RWPE2 (cell line): ENCODE results near the gene SATB2.

Experiments
- ATAC-seq: fragments of 200-7000 bp; cut with Tn5 transposase; 3 replicates; pipeline ENCODE4 v1.9.1; 2021; ENCODE audit warnings: low read depth
- DNase-seq: peaks from one replicate; pipeline ENCODE4 v3.0.0-alpha.2; 2020; ENCODE audit warnings: low spot score
- H3K27ac ChIP-seq: fragments of 450-650 bp; 2 replicates; pipeline ENCODE4 v1.5.1; 2017; ENCODE audit warnings: mild to moderate bottlenecking; ENCODE audit not compliant: poor library complexity, severe bottlenecking
- H3K27me3 ChIP-seq: fragments of 250-450 bp; sonication (Bioruptor Pico); 2 replicates; pipeline ENCODE4 v1.5.1; 2021; ENCODE audit warnings: mild to moderate bottlenecking, moderate library complexity; ENCODE audit not compliant: insufficient read depth, poor library complexity, severe bottlenecking
- H3K36me3 ChIP-seq: fragments of 250-450 bp; sonication (Bioruptor Pico); 2 replicates; pipeline ENCODE4 v1.5.1; 2020; ENCODE audit warnings: low read depth, mild to moderate bottlenecking, moderate library complexity
- H3K4me1 ChIP-seq: fragments of 250-450 bp; sonication (Bioruptor Pico); 2 replicates; pipeline ENCODE4 v1.5.1; 2021; ENCODE audit warnings: mild to moderate bottlenecking, moderate library complexity; ENCODE audit not compliant: insufficient read depth, poor library complexity, severe bottlenecking
- H3K4me3 ChIP-seq: fragments of 250-450 bp; sonication (Bioruptor Pico); 2 replicates; pipeline ENCODE4 v1.5.1; 2021; ENCODE audit warnings: mild to moderate bottlenecking, moderate library complexity; ENCODE audit not compliant: severe bottlenecking
- H3K9me3 ChIP-seq: fragments of 250-450 bp; sonication (Bioruptor Pico); 2 replicates; pipeline ENCODE4 v1.5.1; 2021; ENCODE audit warnings: mild to moderate bottlenecking, moderate library complexity; ENCODE audit not compliant: severe bottlenecking
- TF ChIP-seq, protein P1 (sequence below): fragments of 450-650 bp; IDR thresholded peaks from one replicate; pipeline ENCODE4 v1.5.1; 2017; ENCODE audit warnings: mild to moderate bottlenecking, moderate library complexity; ENCODE audit not compliant: poor library complexity, severe bottlenecking

The SATB2 gene

DNA sequence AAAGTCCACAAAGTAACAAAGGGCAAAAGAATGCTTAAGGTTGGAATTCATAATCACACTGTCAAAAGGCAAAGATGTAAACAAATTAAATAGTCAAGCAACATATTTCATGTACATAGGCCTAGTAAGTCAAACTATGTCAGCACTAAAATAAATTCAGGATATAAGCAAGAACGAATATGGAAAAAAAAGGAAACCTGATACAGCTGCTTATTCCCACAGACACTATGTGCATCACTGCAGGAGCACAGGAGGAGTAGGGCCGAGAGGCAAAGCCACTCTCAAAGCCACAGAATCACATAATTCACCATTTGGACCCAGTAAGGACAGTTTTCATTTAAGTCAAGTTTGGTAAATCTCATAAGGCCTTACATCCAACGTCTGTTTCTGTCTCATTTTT is 116.6 kb downstream of the SATB2 start:
- H3K36me3 ChIP-seq, result no peaks in the 10 kb centered on the region
- DNase-seq (no peak), ATAC-seq (no peak)
- no peaks in the 10 kb centered on the region for H3K27me3 ChIP-seq
- no peak overlapping the region for H3K4me3 ChIP-seq
- TF ChIP-seq, protein P1, sequence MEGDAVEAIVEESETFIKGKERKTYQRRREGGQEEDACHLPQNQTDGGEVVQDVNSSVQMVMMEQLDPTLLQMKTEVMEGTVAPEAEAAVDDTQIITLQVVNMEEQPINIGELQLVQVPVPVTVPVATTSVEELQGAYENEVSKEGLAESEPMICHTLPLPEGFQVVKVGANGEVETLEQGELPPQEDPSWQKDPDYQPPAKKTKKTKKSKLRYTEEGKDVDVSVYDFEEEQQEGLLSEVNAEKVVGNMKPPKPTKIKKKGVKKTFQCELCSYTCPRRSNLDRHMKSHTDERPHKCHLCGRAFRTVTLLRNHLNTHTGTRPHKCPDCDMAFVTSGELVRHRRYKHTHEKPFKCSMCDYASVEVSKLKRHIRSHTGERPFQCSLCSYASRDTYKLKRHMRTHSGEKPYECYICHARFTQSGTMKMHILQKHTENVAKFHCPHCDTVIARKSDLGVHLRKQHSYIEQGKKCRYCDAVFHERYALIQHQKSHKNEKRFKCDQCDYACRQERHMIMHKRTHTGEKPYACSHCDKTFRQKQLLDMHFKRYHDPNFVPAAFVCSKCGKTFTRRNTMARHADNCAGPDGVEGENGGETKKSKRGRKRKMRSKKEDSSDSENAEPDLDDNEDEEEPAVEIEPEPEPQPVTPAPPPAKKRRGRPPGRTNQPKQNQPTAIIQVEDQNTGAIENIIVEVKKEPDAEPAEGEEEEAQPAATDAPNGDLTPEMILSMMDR, result no peak
- H3K9me3 ChIP-seq, result no peaks in the 10 kb centered on the region
- no peak overlapping the region for H3K27ac ChIP-seq
- no peaks in the 10 kb centered on the region for H3K4me1 ChIP-seq

DNA sequence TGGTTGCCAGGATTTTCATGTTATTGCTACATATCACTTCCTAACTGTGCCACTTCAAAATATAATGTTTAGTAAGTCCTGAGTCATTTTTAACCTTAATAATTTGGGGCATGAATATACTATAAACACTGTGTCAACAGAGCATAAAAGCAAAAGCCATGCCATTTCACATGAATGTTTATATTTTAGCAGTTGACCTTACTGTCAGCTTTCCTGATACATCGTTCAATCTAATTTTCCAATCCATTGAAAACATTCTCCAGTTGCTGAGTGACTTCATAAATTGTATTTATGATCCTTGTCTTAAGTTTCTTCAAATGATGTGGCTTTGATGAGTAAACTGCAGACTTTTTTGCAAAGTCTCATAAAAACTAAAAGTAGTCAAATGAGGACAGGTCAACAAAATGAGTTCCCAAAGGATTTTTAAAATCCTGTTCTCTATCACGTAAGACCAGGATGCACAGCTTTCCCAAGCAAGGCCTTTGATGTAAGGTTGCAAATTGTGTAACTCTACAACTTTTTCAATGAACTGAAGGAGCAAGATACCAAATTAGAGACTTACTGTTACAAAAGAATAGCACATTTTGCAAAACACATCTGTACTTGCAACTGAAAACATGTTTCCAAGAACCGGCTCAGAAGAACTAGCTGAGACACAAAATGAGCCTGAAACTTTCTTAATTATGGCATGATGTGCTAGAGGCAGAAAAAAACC is 117.7 kb downstream of the SATB2 start:
- Histone ChIP-seq H3K36me3 (no peaks in the 10 kb centered on the region), H3K4me1 (no peaks in the 10 kb centered on the region), H3K27me3 (no peaks in the 10 kb centered on the region), H3K9me3 (no peaks in the 10 kb centered on the region), H3K4me3 (no peak overlapping the region), H3K27ac (no peak overlapping the region)
- no peak for ATAC-seq
- DNase-seq, result no peak
- TF ChIP-seq, protein P1, result no peak

DNA sequence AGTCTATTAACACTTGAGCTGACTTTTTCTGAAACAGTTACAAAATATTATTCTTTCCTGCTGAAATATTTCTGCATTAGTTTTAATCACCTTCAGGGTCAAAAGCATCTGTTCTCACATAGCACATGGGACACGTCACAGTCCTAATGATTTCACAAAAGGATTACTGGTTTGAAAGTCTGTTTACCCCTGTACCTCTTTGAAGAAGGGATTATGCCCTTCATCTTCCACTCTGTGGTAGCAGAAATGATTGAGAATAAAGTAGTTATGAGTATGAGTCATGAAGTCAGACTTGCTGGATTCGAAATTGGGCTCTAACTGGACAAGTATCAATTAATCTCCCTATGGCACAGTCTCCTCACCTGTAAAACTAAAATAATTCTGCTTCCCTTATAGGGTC is 121.2 kb downstream of the SATB2 start:
- Histone ChIP-seq H3K36me3 (no peaks in the 10 kb centered on the region), H3K4me1 (no peaks in the 10 kb centered on the region), H3K4me3 (no peak overlapping the region), H3K27ac (no peak overlapping the region), H3K9me3 (no peaks in the 10 kb centered on the region), H3K27me3 (no peaks in the 10 kb centered on the region)
- DNase-seq, result no peak
- ATAC-seq, result no peak
- TF ChIP-seq, protein P1, result no peak

DNA sequence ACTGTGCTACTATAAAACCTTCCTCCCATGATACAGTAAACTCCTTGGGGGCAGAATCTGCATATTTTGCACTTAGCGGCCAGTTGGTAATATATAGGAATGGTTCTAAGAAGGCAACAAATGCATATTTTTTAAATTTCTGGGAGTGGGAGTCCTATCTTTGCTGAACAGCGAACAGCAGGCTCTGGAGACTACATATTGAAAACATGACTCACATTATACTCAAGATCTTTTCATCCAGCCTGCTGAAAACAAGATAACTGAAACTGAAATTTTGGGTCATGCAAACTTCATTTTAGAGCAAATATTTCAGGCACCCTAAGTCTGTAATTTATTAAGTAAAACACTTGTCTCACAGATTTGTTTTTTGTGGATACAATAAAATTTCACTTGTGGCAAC is 122.2 kb downstream of the SATB2 start:
- Histone ChIP-seq H3K36me3 (no peaks in the 10 kb centered on the region), H3K4me1 (no peaks in the 10 kb centered on the region), H3K9me3 (no peaks in the 10 kb centered on the region), H3K4me3 (no peak overlapping the region), H3K27me3 (no peaks in the 10 kb centered on the region), H3K27ac (no peak overlapping the region)
- TF ChIP-seq, protein P1, result no peak
- ATAC-seq, result no peak
- no peak for DNase-seq

DNA sequence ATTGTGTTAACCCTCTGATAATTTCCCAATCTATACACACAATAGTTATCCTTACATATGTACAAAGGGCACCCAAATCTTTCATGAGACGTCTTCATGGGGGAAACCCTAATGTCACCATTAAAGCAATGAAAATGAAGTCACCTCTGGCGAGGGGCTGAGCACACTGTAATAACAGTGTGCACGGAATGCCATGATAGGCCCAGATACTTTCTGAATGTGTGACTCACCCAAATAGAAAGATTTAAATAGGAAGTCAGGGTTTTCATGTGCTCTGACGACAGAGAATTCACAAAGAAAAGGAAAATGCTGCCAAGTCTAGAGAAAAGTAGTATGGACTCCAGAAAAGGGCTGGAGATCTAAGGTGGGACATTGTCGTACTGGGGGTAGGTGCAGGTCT is 128.3 kb downstream of the SATB2 start:
- no peaks in the 10 kb centered on the region for H3K4me1 ChIP-seq
- TF ChIP-seq, protein P1, result no peak

More for the DNA sequence above, 128.3 kb downstream of the SATB2 start:
- Histone ChIP-seq H3K36me3 (peaks cover 19% of the 10 kb centered on the region), H3K27me3 (no peaks in the 10 kb centered on the region), H3K4me3 (no peak overlapping the region), H3K9me3 (no peaks in the 10 kb centered on the region), H3K27ac (no peak overlapping the region)
- ATAC-seq (no peak), DNase-seq (no peak)
